ENCODE results near the gene MAD1L1.

MAD1L1 gene

GRCh38 chr7:2239242-2239641 is 6.5 kb upstream of the MAD1L1 start:
- TF ChIP-seq GATA3 (IDR thresholded peaks at IDR 0.05; ENCODE audit: low read depth, low read length) = no peak
- TF ChIP-seq GATA2 (IDR thresholded peaks at IDR 0.05; ENCODE audit: low read depth, low read length) = no peak

- no peak for TF ChIP-seq GATA2 (IDR thresholded peaks at IDR 0.05; ENCODE audit: low read depth, low read length)
- no peak for TF ChIP-seq GATA3 (IDR thresholded peaks at IDR 0.05; ENCODE audit: low read depth, low read length)
These were observed 4.4 kb upstream of the MAD1L1 start for GRCh38 chr7:2237109-2237602.

GRCh38 chr7:2233926-2234325 is 1.2 kb upstream of the MAD1L1 start:
- TF ChIP-seq GATA2 (IDR thresholded peaks at IDR 0.05; ENCODE audit: low read depth, low read length) (no peak), GATA3 (IDR thresholded peaks at IDR 0.05; ENCODE audit: low read depth, low read length) (no peak)

- TF ChIP-seq GATA2 (IDR thresholded peaks at IDR 0.05; ENCODE audit: low read depth, low read length) (no peak), GATA3 (IDR thresholded peaks at IDR 0.05; ENCODE audit: low read depth, low read length) (no peak)
These were observed 566 bp downstream of the MAD1L1 start for GRCh38 chr7:2231992-2232765.

- TF ChIP-seq GATA2 (IDR thresholded peaks at IDR 0.05; ENCODE audit: low read depth, low read length) (no peak), GATA3 (IDR thresholded peaks at IDR 0.05; ENCODE audit: low read depth, low read length) (no peak)
These were observed 1.9 kb downstream of the MAD1L1 start for GRCh38 chr7:2230882-2231281.

GRCh38 chr7:2230226-2230625 is 2.5 kb downstream of the MAD1L1 start:
- TF ChIP-seq GATA3 (IDR thresholded peaks at IDR 0.05; ENCODE audit: low read depth, low read length) (no peak), GATA2 (IDR thresholded peaks at IDR 0.05; ENCODE audit: low read depth, low read length) (no peak)

- no peak for TF ChIP-seq GATA3 (IDR thresholded peaks at IDR 0.05; ENCODE audit: low read depth, low read length)
- TF ChIP-seq GATA2 (IDR thresholded peaks at IDR 0.05; ENCODE audit: low read depth, low read length) = no peak
These were observed 3.3 kb downstream of the MAD1L1 start for GRCh38 chr7:2229467-2229866.

GRCh38 chr7:2228921-2229320 is 3.8 kb downstream of the MAD1L1 start:
- TF ChIP-seq GATA2 (IDR thresholded peaks at IDR 0.05; ENCODE audit: low read depth, low read length) (no peak), GATA3 (IDR thresholded peaks at IDR 0.05; ENCODE audit: low read depth, low read length) (no peak)

- TF ChIP-seq GATA2 (IDR thresholded peaks at IDR 0.05; ENCODE audit: low read depth, low read length) (no peak), GATA3 (IDR thresholded peaks at IDR 0.05; ENCODE audit: low read depth, low read length) (no peak)
These were observed 5.0 kb downstream of the MAD1L1 start for GRCh38 chr7:2227699-2228098.

- TF ChIP-seq GATA3 (IDR thresholded peaks at IDR 0.05; ENCODE audit: low read depth, low read length) (no peak), GATA2 (IDR thresholded peaks at IDR 0.05; ENCODE audit: low read depth, low read length) (no peak)
These were observed 6.9 kb downstream of the MAD1L1 start for GRCh38 chr7:2225830-2226229.

- TF ChIP-seq GATA2 (IDR thresholded peaks at IDR 0.05; ENCODE audit: low read depth, low read length) (no peak), GATA3 (IDR thresholded peaks at IDR 0.05; ENCODE audit: low read depth, low read length) (no peak)
These were observed 7.4 kb downstream of the MAD1L1 start for GRCh38 chr7:2225336-2225735.

- no peak for TF ChIP-seq GATA2 (IDR thresholded peaks at IDR 0.05; ENCODE audit: low read depth, low read length)
- TF ChIP-seq GATA3 (IDR thresholded peaks at IDR 0.05; ENCODE audit: low read depth, low read length) = no peak
These were observed 7.8 kb downstream of the MAD1L1 start for GRCh38 chr7:2224934-2225333.

GRCh38 chr7:2224491-2224928 is 8.2 kb downstream of the MAD1L1 start:
- TF ChIP-seq GATA3 (IDR thresholded peaks at IDR 0.05; ENCODE audit: low read depth, low read length) = no peak
- no peak for TF ChIP-seq GATA2 (IDR thresholded peaks at IDR 0.05; ENCODE audit: low read depth, low read length)

GRCh38 chr7:2223321-2223720 is 9.4 kb downstream of the MAD1L1 start:
- TF ChIP-seq GATA2 (IDR thresholded peaks at IDR 0.05; ENCODE audit: low read depth, low read length) = no peak
- no peak for TF ChIP-seq GATA3 (IDR thresholded peaks at IDR 0.05; ENCODE audit: low read depth, low read length)

- TF ChIP-seq GATA3 (IDR thresholded peaks at IDR 0.05; ENCODE audit: low read depth, low read length) (no peak), GATA2 (IDR thresholded peaks at IDR 0.05; ENCODE audit: low read depth, low read length) (no peak)
These were observed 10.2 kb downstream of the MAD1L1 start for GRCh38 chr7:2222516-2222915.
